GM19193 (cell line): Measurements from ENCODE around the gene CALN1.

ENCODE experiments used
- POLR2A ChIP-seq: IDR thresholded peaks from 4 replicates; pipeline ENCODE4 v1.6.1; 2011; ENCODE audit not compliant: insufficient read depth, insufficient read length; ENCODE audit errors: extremely low read depth

Gene CALN1

DNA sequence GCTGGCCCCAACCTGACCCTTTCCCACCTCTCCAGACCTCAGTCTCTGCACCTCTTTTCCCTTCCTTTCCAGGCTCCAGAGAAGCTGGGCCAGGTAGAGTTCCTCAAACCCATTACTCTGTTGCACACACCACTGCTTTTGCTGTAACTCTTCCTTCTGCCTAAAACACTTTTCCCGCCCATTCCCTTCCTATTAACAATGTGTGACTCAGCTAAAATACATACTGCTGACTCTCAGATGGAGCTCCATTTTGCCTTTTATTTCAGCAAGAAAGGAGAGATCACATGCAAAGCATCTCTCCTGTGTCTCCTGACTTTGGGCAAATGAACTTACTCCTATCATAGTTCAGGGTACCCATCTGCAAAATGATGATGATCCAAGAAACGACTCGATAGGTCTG, 201.0 kb downstream of the CALN1 start:
- no peak for TF ChIP-seq POLR2A

DNA sequence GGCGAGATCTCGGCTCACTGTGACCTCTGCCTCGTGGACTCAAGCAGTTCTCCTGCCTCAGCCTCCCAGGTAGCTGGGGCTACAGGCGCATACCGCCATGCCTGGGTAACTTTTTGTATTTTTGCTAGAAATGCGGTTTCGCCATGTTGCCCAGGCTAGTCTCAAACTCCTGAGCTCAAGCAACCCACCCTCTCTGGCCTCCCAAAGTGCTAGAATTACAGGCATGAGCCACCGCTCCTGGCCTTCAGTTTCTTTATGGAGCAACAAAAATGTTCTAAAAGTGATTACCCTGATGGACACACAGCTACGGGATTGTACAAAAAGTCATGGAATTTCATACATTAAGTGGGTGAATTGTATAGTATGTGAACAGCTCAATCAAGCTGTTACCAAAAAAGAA, 216.0 kb downstream of the CALN1 start:
- TF ChIP-seq POLR2A, result no peak

GRCh38 chr7:72190919-72191318, 221.2 kb downstream of the CALN1 start:
- TF ChIP-seq POLR2A, result no peak

DNA sequence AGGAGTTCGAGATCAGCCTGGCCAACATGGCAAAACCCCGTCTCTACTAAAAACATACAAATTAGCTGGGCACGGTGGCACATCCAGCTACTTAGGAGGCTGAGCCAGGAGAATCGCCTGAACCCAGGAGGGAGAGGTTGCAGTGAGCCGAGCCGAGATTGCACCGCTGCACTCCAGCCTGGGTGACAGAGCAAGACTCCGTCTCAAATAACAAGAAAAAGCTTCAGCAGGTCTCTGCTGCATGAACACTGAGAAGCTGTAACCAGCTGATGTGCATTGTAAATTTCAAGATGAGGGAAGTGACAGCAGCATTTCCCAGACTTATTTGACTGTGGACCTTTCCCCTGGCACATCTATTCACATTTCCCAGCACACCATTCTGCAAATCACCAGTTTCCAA, 222.0 kb downstream of the CALN1 start:
- no peak for TF ChIP-seq POLR2A

- no peak for TF ChIP-seq POLR2A
Measured at GRCh38 chr7:72187179-72187578, 225.0 kb downstream of the CALN1 start.

DNA sequence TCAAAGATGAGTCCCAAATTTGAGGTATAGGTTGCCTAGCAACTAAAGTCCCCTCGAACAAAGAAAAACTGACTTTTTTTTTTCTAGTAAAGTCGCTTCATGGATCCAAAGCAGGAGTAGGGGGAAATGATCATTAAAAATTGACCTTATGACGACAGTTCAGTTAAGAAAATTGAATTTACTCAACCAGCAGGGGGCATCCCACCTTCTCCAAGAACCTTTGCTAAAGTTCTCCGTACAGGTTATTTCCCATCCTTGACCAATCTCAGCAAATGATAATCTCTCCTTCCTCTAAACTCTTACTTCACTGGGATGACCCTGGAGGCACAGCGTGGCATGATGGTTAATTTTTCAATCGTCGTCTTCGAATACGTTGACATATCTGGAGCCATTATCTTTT, 228.3 kb downstream of the CALN1 start:
- TF ChIP-seq POLR2A, result no peak

DNA sequence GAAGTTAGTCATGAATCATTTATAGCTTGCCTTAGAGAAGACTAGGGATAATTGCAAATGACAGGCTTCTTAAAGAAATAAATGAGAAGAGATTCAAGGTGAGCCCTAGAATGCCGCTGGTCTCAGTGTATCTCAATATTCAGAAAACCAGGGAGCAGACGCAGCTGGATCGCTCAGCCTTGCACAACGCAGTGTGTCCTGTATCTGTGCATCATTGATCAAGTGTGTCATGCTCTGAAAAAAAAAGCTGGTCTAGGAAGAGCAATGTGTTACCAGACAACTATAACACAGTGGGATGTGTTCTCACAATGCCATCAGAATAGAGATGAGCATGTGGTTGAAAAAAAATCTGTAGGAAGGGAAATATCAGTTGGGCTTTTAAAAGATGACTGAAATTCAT, 230.1 kb downstream of the CALN1 start:
- TF ChIP-seq POLR2A, result no peak

GRCh38 chr7:72176875-72177274, 235.3 kb downstream of the CALN1 start:
- TF ChIP-seq POLR2A, result no peak

DNA sequence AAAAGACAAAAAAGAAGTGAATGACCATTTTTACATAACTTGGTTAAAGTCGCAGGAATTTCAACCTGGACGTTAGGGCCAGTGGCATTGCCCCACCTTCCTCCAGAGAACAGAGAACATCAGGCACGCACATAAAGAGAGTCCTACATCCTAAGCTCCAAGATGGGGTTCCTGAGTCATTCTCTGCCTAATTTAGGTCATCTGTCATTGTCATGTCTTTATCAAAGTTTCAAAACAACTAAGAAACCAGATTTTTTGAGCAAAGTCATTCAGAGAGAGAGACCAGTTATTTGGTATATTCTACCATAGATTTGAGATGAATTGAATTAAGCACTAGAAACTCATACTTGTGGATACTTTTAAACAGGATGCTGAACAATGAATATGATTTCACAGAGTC, 241.7 kb downstream of the CALN1 start:
- TF ChIP-seq POLR2A, result no peak

- no peak for TF ChIP-seq POLR2A
Measured at GRCh38 chr7:72163271-72163670, 248.9 kb downstream of the CALN1 start.

GRCh38 chr7:72161534-72161933, 250.6 kb downstream of the CALN1 start:
- TF ChIP-seq POLR2A, result no peak

- TF ChIP-seq POLR2A, result no peak
Measured at GRCh38 chr7:72159911-72160310, 252.2 kb downstream of the CALN1 start.

- TF ChIP-seq POLR2A, result no peak
Measured at GRCh38 chr7:72156671-72157070, 255.5 kb downstream of the CALN1 start.

- no peak for TF ChIP-seq POLR2A
Measured at GRCh38 chr7:72153132-72153512, 259.0 kb downstream of the CALN1 start.

- TF ChIP-seq POLR2A, result no peak
Measured at GRCh38 chr7:72152161-72153131, 259.7 kb downstream of the CALN1 start.

GRCh38 chr7:72140566-72140965, 271.6 kb downstream of the CALN1 start:
- TF ChIP-seq POLR2A, result no peak

DNA sequence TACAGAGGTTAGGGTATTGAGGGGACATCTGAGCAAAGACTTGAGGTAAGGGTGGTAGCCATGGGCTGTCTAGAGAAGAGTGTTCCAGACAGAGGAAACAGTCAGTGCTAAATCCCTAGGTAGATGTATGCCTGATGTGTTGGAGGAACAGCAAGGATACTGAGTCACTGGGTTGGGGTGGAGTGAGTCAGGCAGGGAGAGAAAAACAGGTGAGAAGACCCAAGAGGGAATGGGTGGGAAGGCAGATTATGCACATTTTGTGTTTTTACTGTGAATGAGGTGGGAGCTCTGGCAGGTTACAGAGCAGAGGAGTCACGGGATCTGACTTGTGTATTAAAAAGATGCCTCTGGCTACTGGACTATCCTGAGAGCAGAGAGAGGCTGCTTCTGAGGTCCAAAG, 285.0 kb downstream of the CALN1 start:
- no peak for TF ChIP-seq POLR2A

GRCh38 chr7:72123913-72124312, 288.2 kb downstream of the CALN1 start:
- TF ChIP-seq POLR2A, result no peak

DNA sequence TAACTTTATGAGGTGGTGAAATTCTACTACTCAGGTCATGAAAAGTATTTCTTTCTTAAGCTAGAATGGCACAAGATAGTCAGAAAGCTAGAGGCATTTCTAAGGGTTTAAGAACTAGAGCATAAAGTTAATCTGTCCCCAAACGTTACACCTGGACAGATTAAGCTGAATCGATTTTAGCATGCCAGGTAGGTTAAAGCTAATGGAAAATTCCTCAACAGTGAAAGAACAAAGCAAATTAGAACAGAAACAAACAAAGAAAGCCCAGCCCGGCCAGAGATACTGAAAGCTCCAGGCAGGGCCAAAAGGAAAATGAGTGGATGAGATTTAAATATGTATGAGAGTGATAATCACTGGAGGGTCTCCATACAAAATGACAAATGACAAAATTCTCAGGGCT, 293.8 kb downstream of the CALN1 start:
- TF ChIP-seq POLR2A, result no peak
